Neural progenitor cell (in vitro differentiated cells): Measurements from ENCODE around the gene KCNQ1.

ENCODE experiments used
- CTCF ChIP-seq: fragments of 200-600 bp; sonication (generic); IDR thresholded peaks from 2 replicates; pipeline ENCODE4 v1.5.1; 2017; ENCODE audit warnings: antibody characterized with exemption, mild to moderate bottlenecking
- EZH2 ChIP-seq: fragments of 200-600 bp; sonication (generic); IDR thresholded peaks from 2 replicates; pipeline ENCODE4 v1.6.1; 2017; ENCODE audit warnings: antibody characterized with exemption, mild to moderate bottlenecking, moderate library complexity

GRCh38 chr11:2699531-2700414, 255.0 kb downstream of the KCNQ1 start, which contains the start of gene KCNQ1OT1:
- no peak for TF ChIP-seq CTCF
- TF ChIP-seq EZH2, result no peak
